GM15510 (cell line): ENCODE measurements around the gene RASAL2.

ENCODE experiments used
- POLR2A ChIP-seq: IDR thresholded peaks from 3 replicates; pipeline ENCODE4 v1.6.1; 2011; ENCODE audit warnings: borderline replicate concordance; ENCODE audit not compliant: insufficient read length; ENCODE audit errors: extremely low read depth

Gene RASAL2

GRCh38 chr1:178160736-178161475 is 67.0 kb downstream of the RASAL2 start:
- no peak for TF ChIP-seq POLR2A

GRCh38 chr1:178161516-178161915 is 67.6 kb downstream of the RASAL2 start:
- no peak for TF ChIP-seq POLR2A

DNA sequence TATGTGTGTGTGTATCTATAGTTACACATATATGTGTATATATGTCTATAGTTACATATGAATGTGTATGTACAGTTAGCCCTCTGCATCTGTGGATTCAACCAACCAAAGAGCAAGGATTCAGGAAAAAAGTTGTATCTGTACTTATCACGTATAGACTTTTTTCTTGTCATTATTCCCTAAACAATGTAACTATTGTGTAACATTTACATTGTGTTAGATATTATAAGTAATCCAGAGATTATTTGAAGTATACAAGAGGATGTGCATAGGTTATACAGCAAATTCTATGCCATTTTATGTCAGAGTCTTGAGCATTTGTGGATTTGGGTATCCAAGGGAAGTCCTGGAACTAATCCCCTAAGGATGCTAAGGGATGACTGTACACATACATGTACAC is 71.3 kb downstream of the RASAL2 start:
- no peak for TF ChIP-seq POLR2A

DNA sequence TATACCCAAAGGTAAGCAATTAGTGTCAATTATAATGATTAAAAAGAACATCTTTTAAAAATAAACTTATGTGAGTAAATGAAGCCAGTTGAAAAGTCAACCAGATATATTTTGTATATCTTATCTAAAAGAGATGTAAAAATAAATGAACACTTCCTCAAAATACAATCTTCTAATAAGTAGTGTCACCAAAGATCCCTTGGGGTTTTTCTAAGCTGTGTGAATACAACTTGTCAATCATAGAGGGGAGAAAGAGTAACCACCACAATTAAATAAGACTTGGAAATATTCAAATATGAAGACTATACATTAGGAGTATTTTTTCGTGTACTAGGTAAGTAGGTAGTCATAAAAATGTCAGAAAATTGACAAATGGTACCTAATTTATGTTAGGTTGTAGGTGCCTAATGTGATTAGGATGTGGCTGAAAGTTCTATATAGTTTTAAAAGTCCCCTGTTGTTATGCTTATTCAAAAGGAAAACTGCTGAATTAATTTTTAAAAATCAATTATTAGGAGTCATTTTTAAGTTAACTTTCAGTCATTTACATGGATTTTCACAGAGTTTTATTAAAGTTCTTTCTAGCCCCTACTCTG is 72.6 kb downstream of the RASAL2 start:
- TF ChIP-seq POLR2A, result no peak

- no peak for TF ChIP-seq POLR2A
These were observed 74.6 kb downstream of the RASAL2 start for GRCh38 chr1:178168536-178168935.

DNA sequence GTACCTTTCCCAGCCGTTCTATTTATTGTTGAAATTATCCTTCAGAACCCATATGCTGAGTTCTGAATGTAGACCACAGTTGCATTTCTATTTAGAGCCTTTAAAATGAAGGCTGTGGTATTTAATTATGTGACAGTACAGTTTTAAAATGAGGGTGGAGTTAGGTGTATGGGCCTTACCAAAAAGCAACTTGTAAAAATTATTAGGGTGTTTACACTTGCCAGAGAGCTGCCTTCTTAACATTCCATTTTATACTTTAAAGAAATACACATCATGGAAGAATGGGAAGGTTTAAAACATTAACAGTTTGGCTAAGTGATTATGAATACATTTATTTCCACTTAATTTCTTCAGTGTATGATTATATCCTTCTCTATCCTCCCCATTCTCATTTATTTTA is 75.7 kb downstream of the RASAL2 start:
- TF ChIP-seq POLR2A, result no peak

GRCh38 chr1:178172939-178173338 is 79.0 kb downstream of the RASAL2 start:
- TF ChIP-seq POLR2A, result no peak

DNA sequence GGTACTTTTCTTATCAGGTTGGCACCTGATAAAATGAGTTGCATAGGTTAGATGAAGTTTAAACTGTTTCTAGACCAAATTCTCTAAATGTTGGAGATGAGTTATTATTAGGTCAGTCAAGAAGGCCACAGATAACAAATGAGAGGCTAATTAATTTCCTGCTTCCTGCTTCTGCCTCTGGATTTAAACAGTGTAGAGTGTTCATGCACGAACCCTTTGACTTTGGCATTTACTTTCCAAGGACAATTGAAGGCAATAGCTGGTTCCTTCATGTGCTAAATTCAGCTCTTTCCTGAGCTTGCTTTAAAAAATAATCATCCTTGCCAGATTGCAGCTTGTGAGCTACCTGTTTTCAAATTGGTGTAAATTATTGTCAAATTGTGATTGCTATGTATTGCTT is 80.6 kb downstream of the RASAL2 start:
- TF ChIP-seq POLR2A, result no peak

DNA sequence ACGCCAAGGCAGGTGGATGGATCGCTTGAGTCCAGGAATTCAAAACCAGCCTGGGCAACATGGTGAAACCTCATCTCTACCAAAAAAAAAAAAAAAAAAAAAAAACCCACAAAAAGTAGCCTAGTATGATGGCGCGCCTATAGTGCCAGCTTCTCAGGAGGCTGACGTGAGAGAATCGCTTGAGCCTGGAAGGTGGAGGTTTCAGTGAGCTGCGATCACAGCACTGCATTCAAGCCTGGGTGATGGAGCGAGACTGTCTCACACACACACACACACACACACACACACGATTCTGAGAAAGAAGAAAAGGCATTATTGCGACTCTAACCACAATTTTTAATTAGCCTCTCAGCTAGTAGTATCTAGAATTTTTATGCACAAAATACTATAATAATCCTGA is 86.5 kb downstream of the RASAL2 start:
- TF ChIP-seq POLR2A, result no peak

- TF ChIP-seq POLR2A, result no peak
These were observed 89.9 kb downstream of the RASAL2 start for GRCh38 chr1:178183796-178184195.

GRCh38 chr1:178188306-178188705 is 94.4 kb downstream of the RASAL2 start:
- TF ChIP-seq POLR2A, result no peak

- no peak for TF ChIP-seq POLR2A
These were observed 95.9 kb downstream of the RASAL2 start for GRCh38 chr1:178189814-178190213.

DNA sequence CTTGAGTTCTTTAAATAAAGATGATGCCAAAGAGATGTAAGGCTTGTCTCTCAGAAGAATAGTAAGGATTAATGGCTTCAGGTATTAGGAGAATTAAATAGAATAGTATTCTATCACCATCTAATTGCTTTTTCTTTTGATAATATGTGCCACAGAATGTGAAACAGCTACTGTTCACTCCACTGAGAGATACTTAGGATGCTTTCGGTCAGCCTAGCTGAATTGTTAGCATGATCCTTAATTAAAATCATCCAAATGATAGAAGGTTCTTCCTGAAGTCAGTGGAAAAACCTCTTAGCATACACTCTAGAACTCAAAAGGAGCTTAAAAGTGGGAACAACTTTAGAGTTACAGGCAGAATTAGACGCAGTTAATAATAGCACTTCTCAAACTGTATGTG is 97.0 kb downstream of the RASAL2 start:
- no peak for TF ChIP-seq POLR2A

DNA sequence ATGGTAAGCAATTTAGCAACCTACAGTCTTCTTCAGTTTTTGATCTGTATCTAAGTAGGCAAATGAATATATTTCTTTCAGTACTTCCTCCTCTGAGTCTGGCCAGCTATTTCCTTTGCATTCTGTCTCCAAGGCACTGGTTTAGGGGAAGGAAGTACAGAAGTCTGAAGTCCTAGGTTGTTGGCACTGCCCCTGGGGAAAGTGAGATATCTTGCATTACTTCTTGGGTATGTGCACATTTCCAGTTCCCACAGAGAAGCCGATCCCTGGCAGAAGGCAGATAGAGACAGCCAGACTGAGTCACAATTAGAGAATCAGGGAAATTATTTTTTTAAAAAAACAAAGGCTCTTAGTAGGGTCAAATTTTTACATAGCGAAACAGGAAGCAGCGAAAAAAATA is 98.8 kb downstream of the RASAL2 start:
- no peak for TF ChIP-seq POLR2A

DNA sequence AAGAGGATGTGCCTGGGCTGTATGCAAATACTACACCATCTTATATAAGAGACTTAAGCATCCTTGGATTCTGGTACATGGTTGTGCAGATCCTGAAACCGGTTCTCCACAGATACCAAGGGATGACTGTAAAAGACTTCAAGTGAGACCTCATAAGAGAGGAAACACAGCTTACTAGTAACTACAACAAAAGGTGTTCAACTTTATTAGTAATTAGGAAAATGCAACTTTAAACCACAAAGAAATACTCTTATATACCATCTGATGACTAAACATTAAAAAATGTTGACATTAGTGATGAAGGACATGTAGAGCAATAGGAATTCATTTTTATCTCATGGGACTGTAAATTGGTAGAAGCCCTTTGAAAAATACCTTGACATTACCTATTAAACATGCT is 102.7 kb downstream of the RASAL2 start:
- no peak for TF ChIP-seq POLR2A

- TF ChIP-seq POLR2A, result no peak
These were observed 116.0 kb downstream of the RASAL2 start for GRCh38 chr1:178209935-178210334.
